HEK293T (cell line): Measurements from ENCODE around the gene CYP2C8.

Experiments
- ARNT ChIP-seq: fragments of 450-650 bp; IDR thresholded peaks from 2 replicates; pipeline ENCODE4 v1.6.1; 2017; ENCODE audit warnings: mild to moderate bottlenecking
- BHLHE40 ChIP-seq: fragments of 450-650 bp; IDR thresholded peaks from 2 replicates; pipeline ENCODE4 v1.6.1; 2016; ENCODE audit warnings: mild to moderate bottlenecking, moderate library complexity, borderline replicate concordance
- ELF4 ChIP-seq: fragments of 450-650 bp; IDR thresholded peaks from 2 replicates; pipeline ENCODE4 v1.6.1; 2017; ENCODE audit warnings: antibody characterized with exemption
- FOXK2 ChIP-seq: fragments of 450-650 bp; IDR thresholded peaks from 2 replicates; pipeline ENCODE4 v1.6.1; 2016; ENCODE audit warnings: mild to moderate bottlenecking
- FOXM1 ChIP-seq: fragments of 450-650 bp; IDR thresholded peaks from 2 replicates; pipeline ENCODE4 v1.6.1; 2017; ENCODE audit warnings: mild to moderate bottlenecking, borderline replicate concordance
- HDGF ChIP-seq: fragments of 450-650 bp; IDR thresholded peaks from 2 replicates; pipeline ENCODE4 v1.6.1; 2017; ENCODE audit warnings: antibody characterized with exemption, borderline replicate concordance
- L3MBTL2 ChIP-seq: fragments of 450-650 bp; conservative IDR thresholded peaks from 2 replicates; pipeline ENCODE4 v1.6.1; 2016; ENCODE audit warnings: mild to moderate bottlenecking
- LEF1 ChIP-seq: fragments of 450-650 bp; IDR thresholded peaks from 2 replicates; pipeline ENCODE4 v1.6.1; 2017; ENCODE audit warnings: mild to moderate bottlenecking, borderline replicate concordance
- NFRKB ChIP-seq: fragments of 450-650 bp; IDR thresholded peaks from 2 replicates; pipeline ENCODE4 v1.6.1; 2016; ENCODE audit warnings: mild to moderate bottlenecking, moderate library complexity
- SP1 ChIP-seq: fragments of 450-650 bp; IDR thresholded peaks from 2 replicates; pipeline ENCODE4 v1.6.1; 2017
- SUZ12 ChIP-seq: fragments of 450-650 bp; IDR thresholded peaks from 2 replicates; pipeline ENCODE4 v1.6.1; 2016; ENCODE audit warnings: mild to moderate bottlenecking
- TARDBP ChIP-seq: fragments of 450-650 bp; IDR thresholded peaks from 2 replicates; pipeline ENCODE4 v1.6.1; 2016
- ZNF384 ChIP-seq: fragments of 450-650 bp; IDR thresholded peaks from 2 replicates; pipeline ENCODE4 v1.6.1; 2016

DNA sequence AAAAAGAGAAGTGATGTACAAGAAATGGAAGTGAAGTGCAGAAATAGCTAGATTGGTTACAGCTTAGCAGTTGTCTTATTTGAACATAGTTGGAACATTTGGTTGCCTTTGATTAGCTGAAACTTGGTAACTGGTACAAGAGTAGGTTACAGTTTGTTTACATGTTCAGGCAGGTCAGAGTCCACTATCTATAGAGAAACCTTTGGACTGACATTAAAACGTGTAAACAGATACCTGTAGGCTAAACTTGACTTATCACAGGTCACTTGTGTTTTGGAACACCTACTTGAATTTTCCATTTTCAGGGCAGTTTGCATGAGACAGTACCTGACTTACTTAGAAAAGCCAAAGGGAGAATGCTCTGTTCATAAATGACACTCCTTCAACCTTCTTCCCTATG is 28.5 kb upstream of the CYP2C8 start:
- TF ChIP-seq ELF4 (no peak), SUZ12 (no peak), SP1 (no peak), NFRKB (no peak), BHLHE40 (no peak), FOXM1 (no peak), FOXK2 (no peak), LEF1 (no peak), TARDBP (no peak), ZNF384 (no peak), L3MBTL2 (no peak), ARNT (no peak), HDGF (no peak)
